K562 (cell line): ENCODE measurements around the gene SLC6A9. TPM values are rescaled to one million over a fixed set of nuclear protein-coding genes. Genes with fewer than 3 reads are reported as not detected.

Source experiments
- ATAC-seq: fragments of 200-7000 bp; cut with Tn5 transposase; 3 replicates; pipeline ENCODE4 v1.9.1; 2020; ENCODE audit warnings: moderate library complexity
- BruUV-seq: library from RNA; stranded (reverse); fragments of 400-500 nt; replicated peaks from 2 replicates; lab custom pipeline; 2021; lab: Mats Ljungman, UMichigan
- CTCF ChIA-PET: fragments of 300-600 bp; formaldehyde crosslinking; extraction: SDS; loops from one replicate; lab custom pipeline; 2021; ENCODE audit warnings: low intra/inter-chr PET ratio; lab: Yijun Ruan, JAX
- POLR2A ChIA-PET: fragments of 300-600, 350-650 bp; sonication (Branson Sonifier 250); formaldehyde crosslinking; extraction: SDS; loops from one replicate; lab custom pipeline; 2021; ENCODE audit warnings: antibody characterized with exemption, inconsistent platforms; lab: Yijun Ruan, JAX
- DNase-seq, 4 experiments: peaks; one replicate each; pipeline versions ENCODE4 v3.0.0 to v3.0.0-alpha.2; 2011 to 2018; ENCODE audit warnings: low spot score in 3 of 4, mixed read lengths in 3 of 4; ENCODE audit errors: extremely low read depth in 1 of 4
- FAIRE-seq: peaks from 2 replicates; lab custom pipeline; 2011; peaks lifted over from hg19 to GRCh38; lab: Jason Lieb, UNC
- H2AFZ ChIP-seq: 2 replicates; pipeline ENCODE4 v1.6.0; 2011; ENCODE audit warnings: low read depth, low read length, control low read depth, inconsistent platforms
- H3K27ac ChIP-seq: fragments of 200-600 bp; 3 replicates; pipeline ENCODE4 v1.8.0; 2011; ENCODE audit warnings: low read depth, mild to moderate bottlenecking, control low read depth, inconsistent platforms, low read length, moderate library complexity, mixed read lengths; ENCODE audit errors: extremely low read depth
- H3K27me3 ChIP-seq, 2 experiments: fragments of 300-600 bp in 1 of 2; 2 replicates in 1 of 2; 3 replicates in 1 of 2; pipeline versions ENCODE4 v1.6.0 to v1.8.0; 2011; ENCODE audit warnings: inconsistent platforms in 2 of 2, low read length in 2 of 2, mild to moderate bottlenecking in 1 of 2, mixed read lengths in 1 of 2, moderate library complexity in 1 of 2; ENCODE audit not compliant: control insufficient read depth in 2 of 2, insufficient read depth in 2 of 2
- H3K36me3 ChIP-seq: fragments of 300-600 bp; 3 replicates; pipeline ENCODE4 v1.8.0; 2011; ENCODE audit warnings: mild to moderate bottlenecking, low read length, inconsistent platforms; ENCODE audit not compliant: control insufficient read depth, insufficient read depth
- H3K4me1 ChIP-seq, 2 experiments: fragments of 200-600 bp in 1 of 2; replicated peaks in 1 of 2; 2 replicates in 1 of 2; 3 replicates in 1 of 2; pipeline versions ENCODE4 v1.5.1 to v1.8.0; 2011; ENCODE audit warnings: inconsistent platforms in 2 of 2, low read length in 2 of 2, mild to moderate bottlenecking in 1 of 2, mixed read lengths in 1 of 2, moderate library complexity in 1 of 2; ENCODE audit not compliant: control insufficient read depth in 2 of 2, insufficient read depth in 2 of 2
- H3K4me2 ChIP-seq: 2 replicates; pipeline ENCODE4 v1.6.1; 2011; ENCODE audit warnings: low read length, control low read depth, inconsistent platforms, mixed read lengths; ENCODE audit not compliant: insufficient read depth
- H3K4me3 ChIP-seq: fragments of 200-600 bp; sonication (generic), shearing (Covaris generic); 2 replicates; pipeline ENCODE4 v1.5.1; 2016; ENCODE audit warnings: control low read depth, inconsistent platforms
- H3K79me2 ChIP-seq: fragments of 200-600 bp; 3 replicates; pipeline ENCODE4 v1.8.0; 2011; ENCODE audit warnings: low read length, inconsistent platforms; ENCODE audit not compliant: control insufficient read depth, insufficient read depth
- H3K9ac ChIP-seq, 2 experiments: 2 replicates each; pipeline versions ENCODE4 v1.6.0 to v1.6.1; 2011; ENCODE audit warnings: low read depth in 2 of 2, low read length in 2 of 2, control low read depth in 1 of 2, inconsistent platforms in 1 of 2, mild to moderate bottlenecking in 1 of 2, mixed read lengths in 1 of 2; ENCODE audit not compliant: insufficient read depth in 1 of 2
- H3K9me1 ChIP-seq: one replicate; pipeline ENCODE4 v1.6.0; 2011; ENCODE audit warnings: inconsistent platforms, mild to moderate bottlenecking, low read length, moderate library complexity; ENCODE audit not compliant: control insufficient read depth, insufficient read depth
- H3K9me3 ChIP-seq: replicated peaks from 2 replicates; pipeline ENCODE4 v1.5.1; 2011; ENCODE audit warnings: low read depth, low read length, inconsistent platforms; ENCODE audit not compliant: control insufficient read depth, insufficient read depth
- H4K20me1 ChIP-seq: replicated peaks from 2 replicates; pipeline ENCODE4 v1.6.1; 2011; ENCODE audit warnings: low read length, inconsistent platforms, mixed read lengths; ENCODE audit not compliant: control insufficient read depth, insufficient read depth
- HBP1 ChIP-seq: fragments of 450-650 bp; formaldehyde crosslinking; IDR thresholded peaks from 2 replicates; pipeline ENCODE4 v1.4.0; 2022; ENCODE audit warnings: missing genetic modification characterization
- MAFK ChIP-seq: IDR thresholded peaks from 2 replicates; pipeline ENCODE4 v1.6.1; 2011; ENCODE audit warnings: low read length, improper control_type of control experiment
- NKRF ChIP-seq: fragments of 450-650 bp; IDR thresholded peaks from 2 replicates; pipeline ENCODE4 v1.6.1; 2016; ENCODE audit warnings: borderline replicate concordance
- OTX1 ChIP-seq: fragments of 450-650 bp; formaldehyde crosslinking; IDR thresholded peaks from 2 replicates; pipeline ENCODE4 v1.4.0; 2022; ENCODE audit warnings: mild to moderate bottlenecking
- PCBP2 ChIP-seq: fragments of 200-400 bp; formaldehyde crosslinking; IDR thresholded peaks from 2 replicates; pipeline ENCODE4 v1.6.1; 2018; ENCODE audit warnings: low read length, low read depth, mild to moderate bottlenecking, moderate library complexity; ENCODE audit not compliant: poor library complexity, severe bottlenecking
- PTBP1 ChIP-seq: fragments of 200-400 bp; formaldehyde crosslinking; IDR thresholded peaks from 2 replicates; pipeline ENCODE4 v1.6.1; 2017; ENCODE audit warnings: low read depth, low read length
- RREB1 ChIP-seq: fragments of 250-450 bp; sonication (Bioruptor Pico); IDR thresholded peaks from 2 replicates; pipeline ENCODE4 v1.4.0; 2020
- SRF ChIP-seq, 2 experiments: fragments of 250-450, 450-650 bp in 1 of 2; sonication (Bioruptor Pico) in 1 of 2; sonication (generic) in 1 of 2; formaldehyde crosslinking; IDR thresholded peaks; 2 replicates each; pipeline versions ENCODE4 v1.5.0 to v1.5.1; 2020 to 2022; ENCODE audit warnings: mild to moderate bottlenecking in 1 of 2, missing genetic modification reagents in 1 of 2
- TBP ChIP-seq: optimal IDR thresholded peaks from 2 replicates; pipeline ENCODE3; 2011; ENCODE audit warnings: low read depth, low read length, improper control_type of control experiment
- TCF3 ChIP-seq: sonication (generic); formaldehyde crosslinking; IDR thresholded peaks from 2 replicates; pipeline ENCODE4 v1.4.0; 2020; ENCODE audit warnings: mild to moderate bottlenecking, missing genetic modification reagents
- ZNF184 ChIP-seq: sonication (generic); formaldehyde crosslinking; IDR thresholded peaks from 2 replicates; pipeline ENCODE4 v1.5.0; 2020; ENCODE audit warnings: missing genetic modification reagents
- ZNF274 ChIP-seq: IDR thresholded peaks from 2 replicates; pipeline ENCODE4 v1.6.1; 2011; ENCODE audit warnings: low read depth, mild to moderate bottlenecking, low read length, moderate library complexity, borderline replicate concordance
- WGBS: fragments of 100-300 bp; shearing (Covaris generic); methylation state at CpG from one replicate; pipeline ENCODE4 v1.1.6; 2016; ENCODE audit warnings: low coverage, mixed read lengths; ENCODE audit not compliant: insufficient coverage; ENCODE audit errors: missing lambda C conversion rate; 5-methylcytosine and 5-hydroxymethylcytosine counted together
- in situ Hi-C: fragments of 300-500 bp; cut with MboI; formaldehyde crosslinking; loops from 4 replicates; pipeline ENCODE4 v1.15.0; 2018; ENCODE audit warnings: inconsistent platforms, mixed read lengths
- intact Hi-C: fragments of 100-400 bp; cut with micrococcal nuclease; formaldehyde crosslinking; loops from 2 replicates; pipeline ENCODE4 v1.14.2; 2022
- polyA plus RNA-seq, 8 experiments: library from polyadenylated mRNA; depleted of rRNA in 4 of 8; stranded (reverse) in 5 of 8; unstranded in 3 of 8; fragments of >200 nt; fragmentation: Nextera tagmentation in 2 of 8; fragmentation: Illumina TruSeq in 1 of 8; extraction: Ambion mirVana in 2 of 8; extraction: Trizol in 1 of 8; gene quantifications; 2 replicates each; pipeline versions ENCODE4 v1.2.1 to v1.2.3, GENCODE V29; 2011 to 2014; ENCODE audit warnings: inconsistent platforms in 1 of 8, missing spikeins in 1 of 8
- total RNA-seq, 7 experiments: library from RNA; depleted of rRNA in 6 of 7; stranded (reverse); fragments of >200 nt in 6 of 7; fragmentation: Illumina TruSeq in 2 of 7; extraction: Trizol in 2 of 7; gene quantifications; 2 replicates each; pipeline versions ENCODE4 v1.2.1 to v1.2.3, GENCODE V29; 2011 to 2021; ENCODE audit warnings: low replicate concordance in 1 of 7

The SLC6A9 gene
- total and polyA plus RNA-seq, 9 of the 15 experiments (the other 6 are each of a cell fraction or from before 2014, with no cell fraction given) = 0.17 to 18.7 (median 2.9) TPM

GRCh38 chr1:44030605-44031251, 534 bp downstream of the SLC6A9 start:
- WGBS = under 1% methylated on average over 59 of the region's 66 CpGs
- no peaks in the 10 kb centered on the region for H3K27me3 ChIP-seq
- no peaks in the 10 kb centered on the region; the same call in 2 of the 3 replicates for H3K36me3 ChIP-seq
- in situ Hi-C loops = no loop called here
- TSS peak; percentile 28 for BruUV-seq
- peaks cover 21% of the 10 kb centered on the region for H3K79me2 ChIP-seq
- peak overlapping the region; percentile 84 to 93 for H3K9ac ChIP-seq
- peak overlapping the region; percentile 70 for H2AFZ ChIP-seq
- peak overlapping the region; percentile 84 for H3K27ac ChIP-seq
- H3K4me2 ChIP-seq = peak overlapping the region; percentile 96
- H3K4me1 ChIP-seq = peaks cover 50 to 68% of the 10 kb centered on the region in 2 experiments
- peaks cover 5% of the 10 kb centered on the region; the same call in 1 of the 2 replicates for H4K20me1 ChIP-seq
- H3K9me1 ChIP-seq = no peaks in the 10 kb centered on the region
- ATAC-seq (peak; percentile 62), DNase-seq (peak; percentile 58 to 75 (median 71)), FAIRE-seq (no peak)
- H3K9me3 ChIP-seq = no peaks in the 10 kb centered on the region
- intact Hi-C loops = no loop called here
- POLR2A ChIA-PET = interaction anchor here (0.6 to 4.9 kb wide), 17 partner anchors 10 to 859 kb away, joined by 3 to 29 read pairs (median 4); partner anchors contain the start of genes CFAP57 and EBNA1BP2
- CTCF ChIA-PET = no interaction called here
- H3K4me3 ChIP-seq = peak overlapping the region; percentile 82
- TF ChIP-seq NKRF = peak; percentile 67; the same call in 1 of the 2 replicates
- 0 out of 2 replicates have a peak, but pooled peaks have one; percentile 72 for TF ChIP-seq RREB1
- TF ChIP-seq OTX1 (CRISPR knock-in tag) = peak; percentile 38; the same call in 1 of the 2 replicates
- TF ChIP-seq ZNF274 = peak; percentile 21; the same call in 1 of the 2 replicates
- TF ChIP-seq SRF (CRISPR knock-in tag; IDR thresholded peaks at IDR 0.05) = 0 out of 4 replicates have a peak, but pooled peaks of 1 of the 2 experiments have one; percentile 14
- TF ChIP-seq TCF3 (CRISPR knock-in tag) = peak; percentile 62
- peak; percentile 20 for TF ChIP-seq TBP
- no peak for TF ChIP-seq MAFK
- TF ChIP-seq ZNF184 (CRISPR knock-in tag) = no peak
- TF ChIP-seq PCBP2 = peak; percentile 2
- TF ChIP-seq HBP1 = no peak
- no peak for TF ChIP-seq PTBP1
